Astrocyte (in vitro differentiated cells and primary cell): ENCODE data around the gene RNF7. TPM values are rescaled to one million over a fixed set of nuclear protein-coding genes. Genes with fewer than 3 reads are reported as not detected.
"Not testable (repeated sequence)": the region's sequence is repeated elsewhere in the genome, so short reads cannot be mapped to it uniquely, and the experiment has no call there.

Experiments used
- DNase-seq: peaks from one replicate; pipeline ENCODE4 v3.0.0-alpha.2; 2010; ENCODE audit warnings: low read depth
- FAIRE-seq: peaks from 2 replicates; lab custom pipeline; 2011; peaks lifted over from hg19 to GRCh38; lab: Jason Lieb, UNC
- H2AFZ ChIP-seq: 2 replicates; pipeline ENCODE4 v1.6.0; 2012; ENCODE audit warnings: low read depth, low read length, inconsistent platforms
- H3K27ac ChIP-seq: 2 replicates; pipeline ENCODE4 v1.5.1; 2011; ENCODE audit warnings: low read depth, low read length, inconsistent platforms
- H3K27me3 ChIP-seq: 2 replicates; pipeline ENCODE4 v1.6.0; 2011; ENCODE audit warnings: low read length, inconsistent platforms; ENCODE audit not compliant: insufficient read depth
- H3K36me3 ChIP-seq: 2 replicates; pipeline ENCODE4 v1.5.1; 2011; ENCODE audit warnings: low read length, inconsistent platforms; ENCODE audit not compliant: insufficient read depth
- H3K4me1 ChIP-seq: 2 replicates; pipeline ENCODE4 v1.5.1; 2011; ENCODE audit warnings: low read length, inconsistent platforms; ENCODE audit not compliant: insufficient read depth
- H3K4me2 ChIP-seq: 2 replicates; pipeline ENCODE4 v1.6.0; 2012; ENCODE audit warnings: low read length, inconsistent platforms
- H3K4me3 ChIP-seq: 2 replicates; pipeline ENCODE4 v1.5.1; 2011; ENCODE audit warnings: low read depth, mild to moderate bottlenecking, low read length, inconsistent platforms; ENCODE audit not compliant: insufficient read depth
- H3K79me2 ChIP-seq: 2 replicates; pipeline ENCODE4 v1.6.0; 2012; ENCODE audit warnings: mild to moderate bottlenecking, low read length, inconsistent platforms; ENCODE audit not compliant: insufficient read depth
- H3K9ac ChIP-seq: 2 replicates; pipeline ENCODE4 v1.6.0; 2012; ENCODE audit warnings: mild to moderate bottlenecking, low read length, inconsistent platforms
- H3K9me3 ChIP-seq: 2 replicates; pipeline ENCODE4 v1.5.1; 2012; ENCODE audit warnings: low read depth, mild to moderate bottlenecking, low read length, inconsistent platforms; ENCODE audit not compliant: insufficient read depth
- H4K20me1 ChIP-seq: 2 replicates; pipeline ENCODE4 v1.6.0; 2012; ENCODE audit warnings: low read length, inconsistent platforms; ENCODE audit not compliant: insufficient read depth
- H3K27ac Mint-ChIP-seq: one replicate; pipeline ENCODE4 v1.8.0; 2021; ENCODE audit warnings: mild to moderate bottlenecking, mixed read lengths; ENCODE audit not compliant: unreplicated experiment
- H3K27me3 Mint-ChIP-seq: one replicate; pipeline ENCODE4 v1.8.0; 2021; ENCODE audit warnings: low read depth, mixed read lengths; ENCODE audit not compliant: unreplicated experiment
- H3K36me3 Mint-ChIP-seq: one replicate; pipeline ENCODE4 v1.8.0; 2021; ENCODE audit warnings: low read depth, mixed read lengths; ENCODE audit not compliant: unreplicated experiment
- H3K4me1 Mint-ChIP-seq: one replicate; pipeline ENCODE4 v1.8.0; 2021; ENCODE audit warnings: low read depth, mixed read lengths; ENCODE audit not compliant: unreplicated experiment
- H3K4me3 Mint-ChIP-seq: one replicate; pipeline ENCODE4 v1.8.0; 2021; ENCODE audit warnings: mild to moderate bottlenecking, moderate library complexity, mixed read lengths; ENCODE audit not compliant: unreplicated experiment
- H3K9me3 Mint-ChIP-seq: one replicate; pipeline ENCODE4 v1.8.0; 2021; ENCODE audit warnings: mild to moderate bottlenecking, mixed read lengths; ENCODE audit not compliant: unreplicated experiment
- EZH2 ChIP-seq: IDR thresholded peaks from 2 replicates; pipeline ENCODE4 v1.6.1; 2012; ENCODE audit warnings: mild to moderate bottlenecking, low read length, inconsistent platforms; ENCODE audit not compliant: insufficient read depth
- total RNA-seq: library from RNA; stranded (reverse); gene quantifications from 2 replicates; pipeline ENCODE4 v1.2.1, GENCODE V29; 2021
- TF ChIP-seq, protein P1 (sequence below): IDR thresholded peaks from 2 replicates; pipeline ENCODE4 v1.5.1; 2011; ENCODE audit warnings: low read depth, mild to moderate bottlenecking, inconsistent platforms, low read length, moderate library complexity; ENCODE audit not compliant: insufficient read depth

Gene RNF7
- total RNA-seq, 1 donor from 2014 or later, result 168 TPM

DNA sequence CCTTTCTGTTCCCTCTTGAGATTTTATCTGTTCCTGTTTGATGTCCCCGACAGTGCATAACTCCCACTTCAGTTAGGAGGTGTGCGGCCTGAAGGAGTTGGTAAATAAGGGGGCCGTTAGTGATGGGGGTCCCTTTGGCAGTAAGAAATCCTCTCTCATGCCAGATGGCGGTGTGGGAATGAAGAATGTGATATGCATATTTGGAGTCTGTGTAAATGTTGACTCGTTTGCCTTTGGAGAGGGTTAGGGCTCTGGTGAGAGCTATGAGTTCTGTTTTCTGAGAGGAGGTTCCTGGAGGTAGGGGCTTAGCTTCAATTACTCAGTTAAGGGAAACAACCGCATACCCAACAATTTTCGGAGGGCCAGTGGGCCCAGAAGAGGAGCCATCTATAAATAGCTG, 38.8 kb upstream of the RNF7 start:
- Histone ChIP-seq H3K4me3 (no peak overlapping the region), H3K9ac (no peak overlapping the region), H4K20me1 (no peaks in the 10 kb centered on the region), H3K4me1 (no peaks in the 10 kb centered on the region), H3K27ac (no peak overlapping the region), H3K4me2 (no peak overlapping the region), H3K79me2 (no peaks in the 10 kb centered on the region), H3K27me3 (no peaks in the 10 kb centered on the region), H3K9me3 (no peaks in the 10 kb centered on the region), H3K36me3 (no peaks in the 10 kb centered on the region), H2AFZ (no peak overlapping the region)
- TF ChIP-seq, protein P1, sequence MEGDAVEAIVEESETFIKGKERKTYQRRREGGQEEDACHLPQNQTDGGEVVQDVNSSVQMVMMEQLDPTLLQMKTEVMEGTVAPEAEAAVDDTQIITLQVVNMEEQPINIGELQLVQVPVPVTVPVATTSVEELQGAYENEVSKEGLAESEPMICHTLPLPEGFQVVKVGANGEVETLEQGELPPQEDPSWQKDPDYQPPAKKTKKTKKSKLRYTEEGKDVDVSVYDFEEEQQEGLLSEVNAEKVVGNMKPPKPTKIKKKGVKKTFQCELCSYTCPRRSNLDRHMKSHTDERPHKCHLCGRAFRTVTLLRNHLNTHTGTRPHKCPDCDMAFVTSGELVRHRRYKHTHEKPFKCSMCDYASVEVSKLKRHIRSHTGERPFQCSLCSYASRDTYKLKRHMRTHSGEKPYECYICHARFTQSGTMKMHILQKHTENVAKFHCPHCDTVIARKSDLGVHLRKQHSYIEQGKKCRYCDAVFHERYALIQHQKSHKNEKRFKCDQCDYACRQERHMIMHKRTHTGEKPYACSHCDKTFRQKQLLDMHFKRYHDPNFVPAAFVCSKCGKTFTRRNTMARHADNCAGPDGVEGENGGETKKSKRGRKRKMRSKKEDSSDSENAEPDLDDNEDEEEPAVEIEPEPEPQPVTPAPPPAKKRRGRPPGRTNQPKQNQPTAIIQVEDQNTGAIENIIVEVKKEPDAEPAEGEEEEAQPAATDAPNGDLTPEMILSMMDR, result no peak
- TF ChIP-seq EZH2, result no peak
- Mint-ChIP-seq H3K4me3 (no peak overlapping the region), H3K9me3 (peaks cover 2% of the 10 kb centered on the region), H3K36me3 (no peaks in the 10 kb centered on the region), H3K27ac (no peak overlapping the region), H3K27me3 (peaks cover 8% of the 10 kb centered on the region), H3K4me1 (no peaks in the 10 kb centered on the region)
- no peak for DNase-seq
- no peak for FAIRE-seq

DNA sequence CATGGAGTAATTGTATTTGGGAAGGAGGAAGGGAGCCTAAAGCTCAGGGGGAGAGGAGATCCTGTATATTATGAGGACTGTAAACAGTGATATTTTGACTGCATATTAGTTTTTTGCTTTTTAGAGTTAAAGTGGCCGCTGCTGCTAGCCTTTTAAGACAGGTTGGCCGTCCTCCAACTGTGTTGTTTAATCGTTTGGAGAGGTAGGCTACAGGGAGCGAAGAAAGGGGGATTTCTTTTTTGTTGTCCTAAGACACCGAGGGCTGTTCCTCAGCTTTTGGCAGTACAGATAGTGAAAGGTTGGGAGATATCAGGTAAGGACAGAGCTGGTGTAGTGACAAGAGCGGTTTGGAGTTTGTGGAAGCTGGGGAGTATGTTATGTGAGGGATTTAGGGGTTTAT, 38.2 kb upstream of the RNF7 start:
- no peak for TF ChIP-seq EZH2
- TF ChIP-seq, protein P1, result no peak
- peaks cover 2% of the 10 kb centered on the region for H3K9me3 Mint-ChIP-seq
- no peak overlapping the region for H3K4me3 ChIP-seq
- H3K4me1 ChIP-seq, result no peaks in the 10 kb centered on the region
- no peak overlapping the region for H3K4me3 Mint-ChIP-seq
- no peaks in the 10 kb centered on the region for H3K79me2 ChIP-seq
- no peaks in the 10 kb centered on the region for H3K4me1 Mint-ChIP-seq
- no peaks in the 10 kb centered on the region for H3K9me3 ChIP-seq
- no peak overlapping the region for H3K27ac ChIP-seq
- no peaks in the 10 kb centered on the region for H3K36me3 ChIP-seq
- no peak for DNase-seq
- H3K27me3 ChIP-seq, result no peaks in the 10 kb centered on the region
- peaks cover 13% of the 10 kb centered on the region for H3K27me3 Mint-ChIP-seq
- no peak overlapping the region for H2AFZ ChIP-seq
- H3K27ac Mint-ChIP-seq, result no peak overlapping the region
- H3K36me3 Mint-ChIP-seq, result no peaks in the 10 kb centered on the region
- H4K20me1 ChIP-seq, result no peaks in the 10 kb centered on the region
- no peak overlapping the region for H3K9ac ChIP-seq
- FAIRE-seq, result no peak
- no peak overlapping the region for H3K4me2 ChIP-seq

DNA sequence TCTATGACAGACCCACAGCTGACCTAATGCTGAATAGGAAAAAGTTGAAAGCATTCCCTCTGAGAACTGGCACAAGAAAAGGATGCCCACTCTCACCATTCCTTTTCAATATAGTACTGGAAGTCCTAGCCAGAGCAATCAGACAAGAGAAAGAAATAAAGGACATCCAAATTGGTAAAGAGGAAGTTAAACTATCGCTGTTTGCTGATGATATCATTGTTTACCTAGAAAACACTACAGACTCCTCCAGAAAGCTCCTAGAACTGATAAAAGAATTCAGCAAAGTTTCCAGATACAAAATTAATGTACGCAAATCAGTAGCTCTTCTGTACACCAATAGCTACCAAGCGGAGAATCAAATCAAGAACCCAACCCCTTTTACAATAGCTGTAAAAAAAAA, 34.7 kb upstream of the RNF7 start:
- not testable (repeated sequence) for H3K4me3 Mint-ChIP-seq, H3K4me3 ChIP-seq, H3K9me3 ChIP-seq, H4K20me1 ChIP-seq, FAIRE-seq, DNase-seq, H3K27ac Mint-ChIP-seq, H3K36me3 Mint-ChIP-seq, H2AFZ ChIP-seq, H3K27ac ChIP-seq, H3K27me3 ChIP-seq, H3K4me2 ChIP-seq, H3K9me3 Mint-ChIP-seq, H3K36me3 ChIP-seq, H3K9ac ChIP-seq, H3K4me1 Mint-ChIP-seq, H3K79me2 ChIP-seq
- peaks cover 11% of the 10 kb centered on the region for H3K4me1 ChIP-seq
- H3K27me3 Mint-ChIP-seq, result peaks cover 19% of the 10 kb centered on the region
